Osteocyte (in vitro differentiated cells): ENCODE results near the gene CTBP1. TPM values are rescaled to one million over a fixed set of nuclear protein-coding genes. Genes with fewer than 3 reads are reported as not detected.

Experiments
- DNase-seq: peaks from one replicate; pipeline ENCODE4 v3.0.0; 2021; ENCODE audit warnings: mixed read lengths; ENCODE audit not compliant: unreplicated experiment; ENCODE audit errors: extremely low spot score
- H3K27ac Mint-ChIP-seq: one replicate; pipeline ENCODE4 v1.8.0; 2021; ENCODE audit warnings: mild to moderate bottlenecking, mixed read lengths; ENCODE audit not compliant: unreplicated experiment
- H3K27me3 Mint-ChIP-seq: one replicate; pipeline ENCODE4 v1.8.0; 2021; ENCODE audit warnings: mixed read lengths; ENCODE audit not compliant: unreplicated experiment
- H3K36me3 Mint-ChIP-seq: one replicate; pipeline ENCODE4 v1.8.0; 2021; ENCODE audit warnings: mixed read lengths; ENCODE audit not compliant: unreplicated experiment
- H3K4me1 Mint-ChIP-seq: one replicate; pipeline ENCODE4 v1.8.0; 2021; ENCODE audit warnings: mixed read lengths; ENCODE audit not compliant: unreplicated experiment
- H3K4me3 Mint-ChIP-seq: one replicate; pipeline ENCODE4 v1.8.0; 2021; ENCODE audit warnings: mild to moderate bottlenecking, moderate library complexity, mixed read lengths; ENCODE audit not compliant: unreplicated experiment
- H3K9me3 Mint-ChIP-seq: one replicate; pipeline ENCODE4 v1.8.0; 2021; ENCODE audit warnings: mixed read lengths; ENCODE audit not compliant: unreplicated experiment
- CTCF ChIP-seq: fragments of 200-600 bp; sonication (generic); IDR thresholded peaks from 2 replicates; pipeline ENCODE4 v1.5.0; 2021; ENCODE audit warnings: antibody characterized with exemption, mild to moderate bottlenecking, moderate library complexity
- total RNA-seq: library from RNA; stranded (reverse); gene quantifications from 2 replicates; pipeline ENCODE4 v1.2.1, GENCODE V29; 2021

CTBP1 gene
- total RNA-seq, 1 donor from 2014 or later, result 172 TPM

GRCh38 chr4:1226144-1226481, 22.8 kb downstream of the CTBP1 start:
- Mint-ChIP-seq H3K27me3 (no peaks in the 10 kb centered on the region), H3K9me3 (no peaks in the 10 kb centered on the region), H3K4me1 (no peaks in the 10 kb centered on the region), H3K4me3 (no peak overlapping the region), H3K27ac (no peak overlapping the region), H3K36me3 (peaks cover 25% of the 10 kb centered on the region)
- no peak for DNase-seq
- TF ChIP-seq CTCF, result no peak

DNA sequence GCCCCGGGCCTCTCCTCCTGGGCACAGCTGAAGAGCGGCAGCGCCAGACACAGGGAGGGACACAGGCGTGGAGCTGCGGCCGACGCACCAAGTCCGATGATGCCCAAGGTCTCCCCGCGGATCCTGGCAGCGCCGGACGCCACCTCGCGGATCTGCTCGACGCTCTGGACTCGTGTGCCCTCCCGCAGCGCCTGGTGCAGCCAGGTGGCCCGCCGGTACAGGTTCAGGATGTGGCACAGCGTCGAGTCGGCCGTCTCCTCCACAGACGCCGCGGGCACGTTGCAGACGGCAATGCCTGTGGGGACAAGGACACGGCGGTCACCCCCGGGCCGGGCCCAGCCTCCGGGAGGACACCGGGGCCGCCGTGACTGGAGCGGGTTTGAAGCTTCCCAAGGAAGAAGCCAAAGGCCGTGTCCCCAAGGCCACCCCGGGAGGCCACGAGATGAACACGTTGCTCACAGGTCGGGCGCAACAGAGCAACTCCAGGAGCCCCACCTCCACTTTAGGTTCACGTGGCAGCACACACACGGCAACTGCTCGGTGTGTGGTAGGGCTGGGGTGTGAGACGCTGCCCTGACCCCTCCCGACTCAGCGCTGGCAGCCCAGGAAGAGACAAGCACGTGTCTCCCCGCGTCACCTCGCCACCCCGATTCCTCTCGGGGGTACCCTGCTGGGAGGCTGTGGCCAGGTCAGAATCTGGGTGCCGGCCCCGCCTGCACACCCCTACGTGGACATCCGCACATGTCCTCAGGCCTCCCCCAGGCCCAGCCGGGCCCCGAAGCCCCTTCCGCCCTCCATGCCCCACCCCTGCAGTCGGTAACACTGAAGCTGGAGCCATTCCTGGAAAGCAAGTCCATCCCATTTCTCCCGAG, 23.4 kb downstream of the CTBP1 start:
- no peak for DNase-seq
- H3K9me3 Mint-ChIP-seq, result no peaks in the 10 kb centered on the region
- H3K4me3 Mint-ChIP-seq, result no peak overlapping the region
- TF ChIP-seq CTCF, result no peak
- H3K36me3 Mint-ChIP-seq, result peaks cover 28% of the 10 kb centered on the region
- no peaks in the 10 kb centered on the region for H3K4me1 Mint-ChIP-seq
- no peaks in the 10 kb centered on the region for H3K27me3 Mint-ChIP-seq
- no peak overlapping the region for H3K27ac Mint-ChIP-seq

GRCh38 chr4:1223841-1224809, 24.8 kb downstream of the CTBP1 start:
- H3K27me3 Mint-ChIP-seq, result no peaks in the 10 kb centered on the region
- H3K27ac Mint-ChIP-seq, result no peak overlapping the region
- H3K36me3 Mint-ChIP-seq, result peaks cover 30% of the 10 kb centered on the region
- no peak overlapping the region for H3K4me3 Mint-ChIP-seq
- no peak for DNase-seq
- TF ChIP-seq CTCF, result no peak
- H3K4me1 Mint-ChIP-seq, result no peaks in the 10 kb centered on the region
- no peaks in the 10 kb centered on the region for H3K9me3 Mint-ChIP-seq

DNA sequence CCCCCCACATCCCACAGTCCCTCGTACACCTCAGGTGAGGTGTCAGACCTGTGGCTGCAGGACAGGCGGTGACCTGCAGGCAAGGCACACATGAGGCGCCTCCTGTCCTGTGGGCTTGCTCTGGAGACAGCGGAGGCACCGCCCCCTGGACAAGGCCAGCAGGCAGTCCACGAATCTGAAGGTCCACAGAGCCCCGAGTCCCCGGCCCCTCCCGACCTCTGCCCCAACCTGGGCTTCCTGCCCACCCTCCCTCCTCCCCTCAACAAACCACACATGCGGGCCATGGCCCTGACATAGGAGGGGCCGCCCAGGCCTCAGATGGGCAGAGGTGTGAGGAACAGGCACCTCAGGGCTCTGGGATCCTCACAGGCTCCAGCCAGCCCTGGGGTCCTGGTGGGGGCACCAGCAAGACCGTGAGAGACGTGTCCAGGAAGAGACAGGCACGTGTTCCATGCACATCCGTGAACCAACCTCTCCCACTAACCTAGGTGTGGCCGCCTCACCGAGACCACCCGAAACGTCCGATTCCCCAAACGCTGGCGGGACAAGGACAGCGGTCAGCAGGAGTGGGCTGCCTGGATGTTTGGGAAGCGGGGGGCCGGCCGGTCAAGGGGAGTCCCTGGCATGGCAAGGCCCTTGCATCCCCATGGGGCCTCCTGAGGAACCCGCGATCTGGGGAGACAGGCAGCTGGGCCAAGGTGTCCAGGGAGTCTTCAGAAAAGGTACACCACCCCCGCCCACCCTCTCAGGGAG, 25.8 kb downstream of the CTBP1 start:
- no peak overlapping the region for H3K27ac Mint-ChIP-seq
- H3K4me1 Mint-ChIP-seq, result peaks cover 2% of the 10 kb centered on the region
- no peak for DNase-seq
- H3K9me3 Mint-ChIP-seq, result no peaks in the 10 kb centered on the region
- no peak overlapping the region for H3K4me3 Mint-ChIP-seq
- TF ChIP-seq CTCF, result no peak
- peaks cover 37% of the 10 kb centered on the region for H3K36me3 Mint-ChIP-seq
- no peaks in the 10 kb centered on the region for H3K27me3 Mint-ChIP-seq
